ENCODE results near the gene KRTAP20-1.

KRTAP20-1 gene, protein sequence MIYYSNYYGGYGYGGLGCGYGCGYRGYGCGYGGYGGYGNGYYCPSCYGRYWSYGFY

DNA sequence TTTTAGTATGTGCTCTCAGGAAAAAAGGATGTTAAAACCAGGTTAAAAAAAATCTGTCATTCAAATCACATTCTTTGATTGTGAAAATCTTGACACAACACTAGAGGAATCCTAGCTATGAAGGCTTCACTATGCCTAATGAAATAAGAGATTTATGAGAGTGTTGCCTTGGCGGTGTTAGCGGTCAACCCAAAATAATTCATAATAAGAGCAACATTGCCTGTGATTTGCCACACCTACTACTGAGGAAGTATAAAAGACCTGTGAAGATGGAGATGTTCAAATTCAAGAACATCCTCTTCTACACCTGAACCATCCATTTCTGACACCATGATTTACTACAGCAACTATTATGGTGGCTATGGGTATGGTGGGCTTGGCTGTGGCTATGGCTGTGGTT lies at the start of gene KRTAP20-1:
Gene KRTAP20-1 (plus strand): TSS at position 301 of the 400 bp plus-strand sequence. CDS start 30 bp downstream, at position 331.
- no peak for DNase-seq (ENCODE audit: low read depth in 2 of 2)

DNA sequence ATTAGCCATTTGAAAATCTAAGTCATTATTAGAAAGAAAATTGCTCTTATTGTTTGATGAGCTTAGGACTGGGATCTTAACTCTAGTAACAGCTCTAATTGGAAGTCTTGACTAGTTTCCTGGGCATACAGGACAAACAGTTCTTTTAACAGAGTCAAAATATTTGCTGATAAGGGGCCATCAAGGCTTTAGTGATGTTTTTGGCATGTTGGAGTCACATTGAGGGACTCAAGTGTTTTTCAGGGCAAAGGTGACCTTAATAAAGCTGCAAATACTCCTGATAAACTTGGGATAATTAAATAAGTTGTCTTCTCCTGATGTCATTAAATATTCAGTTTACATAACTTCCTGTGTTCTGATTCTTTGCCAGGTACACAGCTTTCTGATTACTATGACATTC lies 48.6 kb upstream of the KRTAP20-1 start:
- DNase-seq (ENCODE audit: low read depth in 2 of 2), result no peak

DNA sequence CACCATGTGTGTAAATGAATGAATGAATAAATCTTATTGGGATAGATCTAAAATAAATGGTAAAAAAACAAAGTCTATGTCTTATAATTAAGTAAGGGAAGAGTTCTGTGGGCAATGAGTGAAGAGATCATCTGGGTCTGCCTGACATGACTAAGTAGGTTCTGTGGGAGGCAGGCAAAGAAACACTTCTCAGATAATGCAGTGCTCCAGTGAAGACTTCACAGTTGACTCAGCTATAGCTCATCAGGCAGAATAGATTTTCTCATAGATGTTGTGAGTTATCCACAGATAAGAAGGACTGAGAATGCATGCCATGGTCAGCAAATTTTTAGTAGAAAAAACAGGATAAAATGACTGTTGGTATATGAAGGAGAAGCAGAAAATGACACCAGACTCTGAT lies 38.5 kb upstream of the KRTAP20-1 start:
- DNase-seq (ENCODE audit: low read depth in 2 of 2), result no peak

DNA sequence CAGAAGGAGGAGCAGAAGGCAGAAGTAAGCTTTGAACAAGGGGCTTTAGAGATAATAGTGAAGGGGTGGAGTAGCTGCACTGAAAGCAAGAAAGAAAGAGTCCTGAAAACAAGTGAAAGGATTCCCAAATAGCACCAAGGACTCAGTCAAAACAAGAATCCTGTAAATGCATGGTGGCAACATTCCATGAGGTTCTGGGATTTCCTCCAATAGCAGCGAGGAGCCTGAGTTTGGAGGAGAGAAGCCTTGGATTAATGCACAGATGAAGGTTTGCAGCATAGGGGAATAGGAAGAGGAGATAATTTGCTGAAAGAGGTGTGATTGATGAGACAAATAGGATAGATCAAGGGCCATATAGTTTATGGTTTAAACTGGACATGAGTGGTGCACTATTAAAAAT lies 36.9 kb upstream of the KRTAP20-1 start:
- no peak for DNase-seq (ENCODE audit: low read depth in 2 of 2)

DNA sequence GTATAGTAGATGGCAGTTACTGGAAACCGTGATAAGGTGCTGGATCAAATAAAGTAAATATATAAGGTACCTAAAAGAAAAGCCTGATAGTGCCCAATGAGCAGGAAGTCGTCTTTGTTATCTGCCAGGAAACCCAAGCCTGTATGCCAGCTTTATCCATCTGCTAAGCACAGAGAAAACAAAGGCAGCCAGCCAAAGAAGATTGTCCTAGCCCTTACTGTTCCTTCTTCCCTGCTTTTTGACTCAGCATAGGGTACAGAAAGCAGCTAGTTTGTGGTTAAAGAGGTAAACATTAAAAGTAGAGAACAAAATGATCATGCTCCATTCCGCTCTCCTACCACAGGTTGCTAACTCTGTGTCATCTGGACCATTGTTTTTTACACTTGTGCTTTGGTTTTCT lies 36.1 kb upstream of the KRTAP20-1 start:
- no peak for DNase-seq (ENCODE audit: low read depth in 2 of 2)

DNA sequence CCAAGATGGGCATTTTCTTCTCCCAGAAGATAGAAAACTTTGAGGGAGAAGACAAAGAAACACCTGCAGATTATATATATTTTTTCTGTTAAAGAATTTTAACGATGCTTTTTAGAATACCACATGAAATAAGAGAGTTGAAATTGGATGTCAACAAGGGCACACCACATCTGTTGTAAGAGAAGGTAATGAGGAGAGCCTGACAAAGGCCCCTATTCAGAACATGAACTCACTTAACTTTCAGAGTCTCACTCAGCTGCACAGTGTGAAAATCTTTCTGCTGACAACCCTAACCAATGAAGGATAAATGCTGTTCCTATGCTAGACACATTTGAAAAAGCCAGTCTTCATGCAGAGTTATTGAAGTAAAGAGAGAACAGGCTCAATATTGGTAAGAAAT lies 33.4 kb upstream of the KRTAP20-1 start:
- DNase-seq (ENCODE audit: low read depth in 2 of 2), result no peak

DNA sequence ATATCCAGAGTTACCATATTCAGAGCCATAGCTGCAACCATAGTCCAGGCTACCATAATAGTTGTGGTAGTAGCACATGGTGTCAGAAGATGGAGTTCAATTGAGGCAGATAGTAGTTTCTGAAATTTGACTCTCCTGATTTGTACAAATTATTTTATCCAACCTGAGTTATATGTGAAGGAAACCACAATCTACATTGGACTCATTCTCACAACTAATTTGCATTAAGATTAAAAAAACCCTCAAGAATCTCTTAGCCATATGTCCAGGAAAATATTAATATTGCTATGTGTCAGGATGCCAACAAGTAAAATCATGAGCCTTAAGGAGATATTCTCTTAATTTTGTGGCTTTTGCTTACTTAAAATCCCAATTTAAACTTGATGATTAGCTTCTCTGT lies 25.9 kb upstream of the KRTAP20-1 start, which contains the start of gene KRTAP22-2:
Gene KRTAP22-2 (minus strand): TSS at position 101 of the 400 bp plus-strand sequence.
- DNase-seq (ENCODE audit: low read depth in 2 of 2), result no peak

DNA sequence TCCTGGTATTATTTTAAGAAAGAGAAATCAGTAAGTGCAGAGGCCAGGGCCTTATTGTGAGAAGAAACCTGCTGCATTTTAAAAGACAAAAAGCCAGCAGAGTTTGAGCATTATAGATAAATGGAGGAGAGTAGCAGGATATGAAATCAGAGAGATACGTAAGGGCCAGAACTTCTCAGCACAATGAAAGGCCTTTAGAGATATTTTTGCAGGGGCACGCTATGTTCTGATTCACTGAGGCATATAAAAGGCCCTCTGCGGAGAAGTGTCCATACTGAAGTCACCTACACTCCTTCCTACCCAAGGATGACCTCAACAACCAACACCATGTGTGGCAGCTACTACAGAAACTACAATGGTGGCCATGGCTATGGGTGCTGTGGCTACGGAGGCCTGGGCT lies 24.1 kb upstream of the KRTAP20-1 start, which contains the start of gene KRTAP6-3:
Gene KRTAP6-3 (plus strand): TSS at position 301 of the 400 bp plus-strand sequence. CDS start 6 bp downstream, at position 307.
- DNase-seq (ENCODE audit: low read depth in 2 of 2), result no peak

DNA sequence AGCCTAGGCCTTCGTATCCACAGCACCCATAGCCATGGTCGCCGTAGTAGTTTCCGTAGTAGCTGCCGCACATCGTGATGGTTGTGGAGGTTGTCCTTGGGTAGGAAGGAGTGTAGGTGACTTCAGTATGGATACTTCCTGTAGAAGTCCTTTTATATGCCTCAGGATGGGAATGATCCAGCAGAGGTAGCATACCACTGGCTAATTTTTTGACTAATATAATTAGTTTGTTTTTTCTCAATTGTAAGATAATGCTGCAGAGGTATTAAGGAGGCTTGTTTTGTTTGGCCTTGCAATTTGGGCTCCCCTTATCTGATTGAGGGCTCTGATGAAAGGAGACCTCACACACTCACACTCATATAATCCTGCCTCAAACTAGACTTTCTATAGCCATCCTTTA lies 17.4 kb upstream of the KRTAP20-1 start, which contains the start of gene KRTAP6-2:
Gene KRTAP6-2 (minus strand): TSS at position 101 of the 400 bp plus-strand sequence. CDS start 28 bp downstream, at position 73.
- no peak for DNase-seq (ENCODE audit: low read depth in 2 of 2)

- DNase-seq (ENCODE audit: low read depth in 2 of 2), result no peak
Observed at GRCh38 chr21:30600787-30601186, 15.4 kb upstream of the KRTAP20-1 start, which contains the start of gene KRTAP22-1. Gene KRTAP22-1 (plus strand): TSS chr21:30601087.

DNA sequence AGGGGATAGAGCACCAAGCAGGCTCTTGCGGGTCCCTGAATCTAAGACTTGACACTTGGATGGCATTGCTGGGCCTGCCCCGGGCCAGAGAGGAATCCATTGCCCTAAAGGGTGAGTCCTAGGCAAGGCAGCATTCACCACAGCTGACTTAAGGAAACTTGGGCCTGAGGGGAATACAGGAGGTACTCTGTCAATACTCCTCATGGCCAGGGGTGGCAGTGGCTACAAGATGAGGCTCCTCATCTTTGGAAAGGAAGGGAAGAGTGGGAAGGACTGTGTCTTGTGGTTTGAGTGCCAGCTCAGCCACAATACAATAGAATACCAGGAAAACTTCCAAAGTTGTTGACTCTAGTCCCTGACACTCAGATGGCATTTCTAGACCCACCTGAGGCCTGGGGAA lies 10.3 kb upstream of the KRTAP20-1 start:
- DNase-seq (ENCODE audit: low read depth in 2 of 2), result no peak

DNA sequence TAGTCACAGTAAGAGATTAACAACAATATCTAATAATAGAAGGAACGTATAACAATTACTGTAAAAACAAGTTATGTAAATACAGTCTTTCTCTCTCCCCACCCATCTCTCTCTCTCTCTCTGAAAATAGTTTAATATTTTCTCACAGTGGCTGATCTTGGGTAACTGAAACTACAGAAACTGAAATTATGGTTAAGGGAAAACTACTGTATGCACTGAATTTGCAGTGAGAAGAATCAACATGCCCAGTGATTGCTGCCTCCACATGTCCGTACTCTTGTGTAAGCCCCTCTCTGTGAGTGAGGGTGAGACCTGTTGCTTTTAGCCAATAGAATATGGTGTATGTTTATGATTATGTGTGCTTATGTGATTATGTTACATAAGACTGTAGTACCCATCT lies 4.1 kb upstream of the KRTAP20-1 start:
- DNase-seq (ENCODE audit: low read depth in 2 of 2), result no peak

GRCh38 chr21:30613836-30614235 lies 2.4 kb upstream of the KRTAP20-1 start, which contains the start of gene KRTAP6-1:
Gene KRTAP6-1 (minus strand): TSS chr21:30613930. CDS start chr21:30613904, 26 bp downstream.
- DNase-seq (ENCODE audit: low read depth in 2 of 2), result no peak

DNA sequence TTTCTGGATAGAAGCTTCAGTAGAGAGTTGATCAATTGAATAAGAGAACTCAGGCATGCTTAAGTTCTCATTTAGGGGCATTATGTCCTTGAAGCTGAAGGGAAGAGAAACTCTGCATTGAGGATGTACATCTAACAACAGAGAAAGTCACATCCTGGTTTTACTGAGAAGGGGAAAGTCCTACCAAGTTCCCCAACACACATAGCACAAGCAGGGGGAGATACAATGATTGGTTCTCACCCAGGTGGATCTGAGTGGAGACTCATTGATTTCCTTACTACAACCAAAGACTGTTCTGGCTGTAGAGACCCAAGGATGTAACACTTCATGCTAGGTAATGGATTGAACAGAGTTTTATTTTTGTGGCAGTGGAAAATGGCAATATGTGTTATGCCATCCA lies 1.0 kb upstream of the KRTAP20-1 start:
- DNase-seq (ENCODE audit: low read depth in 2 of 2), result no peak

DNA sequence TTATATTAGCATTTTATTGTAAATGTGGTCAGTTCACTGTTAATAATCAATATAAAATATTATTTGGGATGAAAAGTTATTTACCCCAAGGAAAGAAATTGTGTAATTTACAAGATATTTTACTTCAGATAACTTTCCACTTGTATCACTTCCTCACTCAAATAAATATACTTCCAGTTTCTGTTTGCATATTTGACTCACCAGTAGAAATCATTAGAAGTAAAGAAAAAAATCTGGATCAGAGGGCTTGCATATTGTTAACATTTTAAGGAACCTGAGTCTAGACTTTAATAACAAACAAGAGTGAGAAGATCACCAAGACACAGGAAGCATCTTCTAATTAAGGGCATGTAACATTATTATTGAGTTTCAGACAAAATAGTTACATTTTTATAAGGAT lies 3.9 kb downstream of the KRTAP20-1 start:
- DNase-seq (ENCODE audit: low read depth in 2 of 2), result no peak

DNA sequence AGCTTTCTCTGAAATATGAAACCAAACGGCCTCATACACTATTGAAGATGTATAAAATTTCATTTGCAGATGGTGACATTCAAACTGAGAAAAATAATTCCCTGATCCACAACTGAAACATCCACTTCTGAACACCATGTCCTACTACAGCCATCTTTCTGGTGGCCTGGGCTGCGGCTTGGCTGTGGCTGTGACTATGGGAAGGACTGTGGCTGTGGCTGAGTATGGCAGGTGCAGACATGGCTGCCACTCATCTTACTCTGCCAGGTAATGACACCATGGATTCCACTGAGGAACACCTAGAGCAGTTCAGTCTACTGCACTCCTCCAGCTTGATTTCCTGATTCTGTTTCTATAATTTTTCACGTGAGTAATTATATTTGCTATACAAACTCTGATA lies 4.3 kb downstream of the KRTAP20-1 start, which contains the start of gene KRTAP20-4:
Gene KRTAP20-4 (plus strand): TSS at position 106 of the 400 bp plus-strand sequence.
- DNase-seq (ENCODE audit: low read depth in 2 of 2), result no peak

- DNase-seq (ENCODE audit: low read depth in 2 of 2), result no peak
Observed at GRCh38 chr21:30623362-30623761, 7.1 kb downstream of the KRTAP20-1 start.

- no peak for DNase-seq (ENCODE audit: low read depth in 2 of 2)
Observed at GRCh38 chr21:30625449-30626165, 9.4 kb downstream of the KRTAP20-1 start.

DNA sequence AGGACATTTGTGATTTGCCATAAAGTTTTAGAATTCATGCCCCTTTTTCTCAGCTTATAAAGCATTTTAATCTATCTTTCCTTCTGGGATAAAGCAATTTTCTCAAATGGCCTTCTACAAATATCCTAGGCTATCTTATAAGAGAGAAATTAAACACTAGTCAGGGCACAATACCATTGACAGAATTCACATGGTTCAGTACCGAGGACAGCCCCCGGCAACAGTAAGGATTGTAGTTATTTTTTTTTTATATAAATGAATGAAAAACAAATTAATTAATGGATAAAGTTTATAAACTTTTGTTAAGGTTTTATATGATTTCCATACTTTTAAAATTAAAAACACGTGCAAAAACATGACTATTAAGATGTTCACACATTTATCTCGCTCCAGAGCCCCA lies 11.9 kb downstream of the KRTAP20-1 start:
- DNase-seq (ENCODE audit: low read depth in 2 of 2), result no peak

DNA sequence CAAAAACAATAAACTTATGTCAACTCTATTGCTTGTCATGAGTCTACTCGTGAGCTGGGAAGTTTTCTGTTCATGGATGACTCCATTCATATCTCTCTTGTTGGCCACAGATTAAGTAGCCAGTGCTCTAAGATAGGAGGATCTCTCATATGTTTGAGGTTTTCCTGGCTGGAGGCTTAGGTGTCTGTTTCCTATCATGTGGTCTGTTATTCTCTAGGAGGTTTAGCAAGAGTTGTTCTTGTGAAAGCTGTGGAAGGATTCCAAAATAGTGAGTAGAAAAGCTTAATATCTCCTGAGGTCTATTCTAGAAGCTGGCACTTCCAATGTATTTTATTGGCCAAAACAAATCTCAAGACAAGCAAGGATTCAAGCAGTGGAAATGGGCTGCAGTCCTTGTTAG lies 13.0 kb downstream of the KRTAP20-1 start:
- no peak for DNase-seq (ENCODE audit: low read depth in 2 of 2)

DNA sequence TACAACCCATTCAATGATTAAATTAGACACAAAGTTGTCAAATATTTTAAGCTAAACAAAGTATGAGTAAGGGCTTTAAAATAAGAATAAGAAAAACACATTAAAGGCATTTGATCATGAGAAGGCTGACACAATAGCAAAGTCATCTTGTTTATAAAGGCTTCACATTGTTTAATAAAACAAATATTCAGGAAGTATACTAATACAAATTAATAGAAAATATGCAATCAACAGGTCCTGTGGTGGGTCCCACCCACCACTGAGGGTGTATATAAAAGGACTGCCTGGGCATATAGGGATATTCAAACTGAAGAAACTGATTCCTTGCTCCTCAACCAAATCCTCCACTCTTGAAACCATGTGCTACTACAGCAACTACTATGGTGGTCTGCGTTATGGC lies 18.7 kb downstream of the KRTAP20-1 start, which contains the start of gene KRTAP20-2:
Gene KRTAP20-2 (plus strand): TSS at position 301 of the 400 bp plus-strand sequence. CDS start 58 bp downstream, at position 359.
- DNase-seq (ENCODE audit: low read depth in 2 of 2), result no peak

- DNase-seq (ENCODE audit: low read depth in 2 of 2), result no peak
Observed at GRCh38 chr21:30638686-30639085, 22.5 kb downstream of the KRTAP20-1 start.

DNA sequence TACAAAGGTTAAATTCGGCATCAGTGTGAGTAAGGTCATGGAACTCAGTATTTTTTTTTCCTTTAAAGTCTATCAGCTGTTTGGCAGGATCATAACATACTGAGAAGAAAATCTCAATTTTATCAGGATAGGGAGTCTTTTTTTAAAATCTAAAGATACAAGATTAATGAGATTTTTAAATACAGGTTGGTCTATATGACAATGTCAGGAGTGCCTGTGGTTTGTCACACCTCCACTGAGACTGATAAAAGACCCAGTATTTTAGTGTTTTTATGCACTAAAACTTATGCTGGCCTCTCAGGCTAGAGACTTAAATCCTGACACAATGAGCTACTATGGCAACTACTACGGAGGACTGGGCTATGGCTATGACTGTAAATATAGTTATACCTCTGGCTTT lies 26.3 kb downstream of the KRTAP20-1 start, which contains the start of gene KRTAP20-3:
Gene KRTAP20-3 (plus strand): TSS at position 301 of the 400 bp plus-strand sequence.
- DNase-seq (ENCODE audit: low read depth in 2 of 2), result no peak
